Brain pericyte (primary cell): ENCODE measurements around the gene DUSP2.

Source experiments
- DNase-seq: peaks from one replicate; pipeline ENCODE4 v3.0.0-alpha.2; 2012; ENCODE audit warnings: low read depth, low spot score

Gene DUSP2

DNA sequence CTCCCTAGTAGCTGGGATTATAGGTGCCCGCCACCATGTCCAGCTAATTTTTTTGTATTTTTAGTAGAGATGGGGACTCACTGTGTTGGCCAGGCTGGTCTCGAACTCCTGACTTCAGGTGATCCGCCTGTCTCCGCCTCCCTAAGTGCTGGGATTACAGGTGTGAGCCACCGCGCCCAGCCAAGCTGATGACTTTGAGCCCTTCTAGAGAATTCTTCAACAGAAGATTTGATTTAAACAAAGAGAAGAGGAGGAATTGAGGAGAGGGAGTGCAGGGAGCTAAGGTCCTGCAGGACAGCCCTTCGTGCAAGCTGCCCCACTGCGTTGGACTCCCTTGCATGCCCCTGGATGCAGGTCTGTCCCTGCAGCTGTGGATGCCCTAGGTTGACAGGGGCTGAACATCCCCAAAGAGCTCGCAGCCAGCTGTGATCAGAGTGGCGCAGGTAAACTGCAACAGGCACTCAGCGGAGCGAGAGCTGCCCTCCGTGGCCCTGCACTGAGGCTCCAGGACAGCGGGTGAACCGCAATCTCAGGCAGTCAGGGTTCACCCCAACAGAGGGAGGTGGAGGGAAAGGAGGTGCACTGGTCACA lies 42.5 kb downstream of the DUSP2 start:
- DNase-seq = no peak

DNA sequence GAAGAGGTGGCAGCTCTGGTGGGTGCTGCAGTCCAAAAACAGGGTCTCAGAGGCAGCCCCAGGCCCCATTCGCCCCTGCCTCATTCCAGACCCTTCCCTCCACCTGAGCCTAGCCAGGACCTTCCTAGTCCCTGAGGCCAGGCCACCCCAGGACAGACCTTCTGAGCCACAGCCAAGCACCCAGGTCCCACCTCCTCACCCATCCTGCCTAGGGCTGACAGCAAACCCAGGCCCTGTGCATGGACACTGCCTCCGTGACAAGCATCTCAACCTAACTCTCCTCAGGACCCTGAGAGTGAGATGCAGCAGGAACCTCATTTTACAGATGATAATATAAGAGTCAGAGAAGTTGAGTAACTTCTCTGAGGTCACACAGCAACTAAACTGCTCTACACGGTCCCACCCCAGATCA lies 44.3 kb downstream of the DUSP2 start:
- no peak for DNase-seq

- no peak for DNase-seq
Measured at GRCh38 chr2:96099861-96100798, 45.1 kb downstream of the DUSP2 start.

DNA sequence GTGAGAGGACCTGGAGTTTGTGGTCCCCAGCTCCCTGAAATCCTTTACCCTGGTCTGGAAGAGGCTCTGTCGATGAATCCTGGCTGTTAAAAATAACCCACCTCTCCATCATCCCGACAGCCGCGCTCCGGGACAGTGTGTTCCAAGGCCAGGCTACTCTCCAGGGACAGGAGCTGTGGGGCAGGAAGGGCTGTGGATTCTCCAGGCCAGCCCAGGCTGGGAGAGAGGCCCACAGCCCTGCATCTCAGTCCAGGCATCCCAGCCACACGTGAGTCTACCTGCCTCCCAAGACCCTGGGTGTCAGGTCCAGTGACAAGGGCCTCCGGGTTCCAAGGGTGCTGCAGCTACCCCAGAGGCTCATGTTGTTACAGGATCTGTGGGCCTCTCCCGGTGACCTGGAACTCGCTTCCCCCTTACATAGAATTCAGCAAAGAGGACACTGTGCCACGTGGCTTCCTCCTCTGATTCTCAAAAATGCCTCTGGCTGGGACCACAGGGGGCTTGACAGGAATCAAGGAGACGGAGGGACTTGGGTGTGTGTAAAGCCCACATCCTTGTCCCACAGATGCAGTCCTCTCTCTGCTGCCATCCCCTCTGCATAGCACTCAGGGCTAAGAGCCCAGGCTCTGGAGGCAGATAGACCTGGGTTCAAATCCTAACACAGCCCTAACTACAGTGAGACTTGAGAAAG lies 46.2 kb downstream of the DUSP2 start:
- no peak for DNase-seq

DNA sequence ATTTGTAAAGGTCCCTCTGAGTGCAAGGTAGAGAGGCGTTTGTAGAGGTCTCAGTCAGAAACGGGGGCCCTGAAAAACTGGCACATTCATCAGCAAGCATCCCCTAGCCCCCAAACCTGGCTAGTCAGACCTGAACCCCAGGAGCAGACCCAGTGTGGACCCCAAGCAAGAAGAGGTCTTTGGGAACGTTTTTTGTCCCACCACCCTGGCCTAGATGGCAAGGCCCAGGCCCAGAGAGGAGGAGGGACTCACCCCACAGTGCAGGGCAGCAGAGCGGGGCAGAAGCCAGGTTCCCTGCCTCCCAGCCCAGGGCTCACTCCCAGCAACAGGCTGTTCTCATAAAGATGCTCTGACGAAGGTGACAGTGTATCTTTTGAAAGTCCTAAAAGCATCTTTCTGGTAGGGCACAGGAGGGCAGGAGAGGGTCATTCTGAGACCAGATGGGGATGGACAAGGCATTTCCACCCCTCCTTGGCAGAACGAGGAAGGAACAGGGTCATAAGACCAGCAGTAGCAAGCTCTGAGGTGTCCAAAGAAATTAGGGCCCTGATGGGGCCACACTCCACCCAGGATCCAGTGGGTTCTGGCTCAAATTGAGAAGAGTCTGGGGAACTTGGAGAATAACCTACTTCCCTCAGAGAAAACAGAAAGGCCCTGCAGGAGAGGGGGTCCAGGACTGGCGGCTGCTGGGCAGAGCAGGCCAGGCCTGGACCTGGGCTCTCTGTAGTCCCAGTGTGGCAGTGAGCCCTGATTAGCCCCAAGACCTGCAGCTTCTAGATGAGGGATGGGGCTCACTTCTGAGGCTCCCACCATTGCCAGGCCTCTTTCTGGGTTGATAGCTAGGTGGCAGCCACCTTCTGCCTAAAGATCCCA lies 47.1 kb downstream of the DUSP2 start:
- no peak for DNase-seq

GRCh38 chr2:96097441-96097840 lies 47.8 kb downstream of the DUSP2 start:
- DNase-seq = no peak

- DNase-seq = no peak
Measured at GRCh38 chr2:96095116-96095636, 50.1 kb downstream of the DUSP2 start.

- no peak for DNase-seq
Measured at GRCh38 chr2:96093528-96093927, 51.7 kb downstream of the DUSP2 start.
